ENCODE measurements around the gene GALK1.
"Not testable (repeated sequence)": the region's sequence is repeated elsewhere in the genome, so short reads cannot be mapped to it uniquely, and the experiment has no call there.

GALK1 gene

GRCh38 chr17:75759978-75760640 is 4.9 kb downstream of the GALK1 start:
- H3K4me3 ChIP-seq (ENCODE audit: low read length); H3K9ac ChIP-seq (ENCODE audit: low read depth, low read length); H3K27me3 ChIP-seq (ENCODE audit: control insufficient read depth, insufficient read depth, low read length); H3K9me3 ChIP-seq (replicated peaks; ENCODE audit: low read length); H3K36me3 ChIP-seq (ENCODE audit: insufficient read depth, low read length); H3K4me2 ChIP-seq (ENCODE audit: low read length): not testable (repeated sequence)
- peaks cover 25% of the 10 kb centered on the region for H3K4me1 ChIP-seq (ENCODE audit: control insufficient read depth, insufficient read depth, low read length)

GRCh38 chr17:75759457-75759856 is 5.5 kb downstream of the GALK1 start:
- no peaks in the 10 kb centered on the region for H3K36me3 ChIP-seq (ENCODE audit: insufficient read depth, low read length)
- no peak overlapping the region for H3K4me3 ChIP-seq (ENCODE audit: low read length)
- H3K9ac ChIP-seq (ENCODE audit: low read depth, low read length): no peak overlapping the region

GRCh38 chr17:75758131-75758905 is 6.7 kb downstream of the GALK1 start:
- no peak overlapping the region for H3K9ac ChIP-seq (ENCODE audit: low read depth, low read length)
- H3K4me1 ChIP-seq (ENCODE audit: control insufficient read depth, insufficient read depth, low read length): peaks cover 26% of the 10 kb centered on the region
- H3K4me2 ChIP-seq (ENCODE audit: low read length): no peak overlapping the region
- no peaks in the 10 kb centered on the region for H3K9me3 ChIP-seq (replicated peaks; ENCODE audit: low read length)
- H3K36me3 ChIP-seq (ENCODE audit: insufficient read depth, low read length): no peaks in the 10 kb centered on the region
- H3K4me3 ChIP-seq (ENCODE audit: low read length): no peak overlapping the region
- H3K27me3 ChIP-seq (ENCODE audit: control insufficient read depth, insufficient read depth, low read length): no peaks in the 10 kb centered on the region

More at GRCh38 chr17:75759457-75759856, 5.5 kb downstream of the GALK1 start:
- no peak overlapping the region for H3K4me2 ChIP-seq (ENCODE audit: low read length)
- H3K27me3 ChIP-seq (ENCODE audit: control insufficient read depth, insufficient read depth, low read length): no peaks in the 10 kb centered on the region
- no peaks in the 10 kb centered on the region for H3K9me3 ChIP-seq (replicated peaks; ENCODE audit: low read length)
- H3K4me1 ChIP-seq (ENCODE audit: control insufficient read depth, insufficient read depth, low read length): peaks cover 27% of the 10 kb centered on the region

- Histone ChIP-seq H3K36me3 (ENCODE audit: insufficient read depth, low read length) (no peaks in the 10 kb centered on the region), H3K4me2 (ENCODE audit: low read length) (no peak overlapping the region), H3K27me3 (ENCODE audit: control insufficient read depth, insufficient read depth, low read length) (peaks cover 6% of the 10 kb centered on the region), H3K4me1 (ENCODE audit: control insufficient read depth, insufficient read depth, low read length) (peaks cover 28% of the 10 kb centered on the region), H3K4me3 (ENCODE audit: low read length) (no peak overlapping the region), H3K9ac (ENCODE audit: low read depth, low read length) (no peak overlapping the region), H3K9me3 (replicated peaks; ENCODE audit: low read length) (no peaks in the 10 kb centered on the region)
Observed at GRCh38 chr17:75757086-75757681, 7.8 kb downstream of the GALK1 start.

GRCh38 chr17:75756451-75757085 is 8.4 kb downstream of the GALK1 start:
- H3K9ac ChIP-seq (ENCODE audit: low read depth, low read length): no peak overlapping the region
- peaks cover 6% of the 10 kb centered on the region for H3K27me3 ChIP-seq (ENCODE audit: control insufficient read depth, insufficient read depth, low read length)
- H3K4me2 ChIP-seq (ENCODE audit: low read length): no peak overlapping the region
- H3K4me3 ChIP-seq (ENCODE audit: low read length): no peak overlapping the region
- H3K36me3 ChIP-seq (ENCODE audit: insufficient read depth, low read length): no peaks in the 10 kb centered on the region
- H3K4me1 ChIP-seq (ENCODE audit: control insufficient read depth, insufficient read depth, low read length): peaks cover 28% of the 10 kb centered on the region
- H3K9me3 ChIP-seq (replicated peaks; ENCODE audit: low read length): no peaks in the 10 kb centered on the region

GRCh38 chr17:75755990-75756389 is 9.0 kb downstream of the GALK1 start:
- no peaks in the 10 kb centered on the region for H3K36me3 ChIP-seq (ENCODE audit: insufficient read depth, low read length)
- H3K27me3 ChIP-seq (ENCODE audit: control insufficient read depth, insufficient read depth, low read length): peaks cover 6% of the 10 kb centered on the region
- H3K4me3 ChIP-seq (ENCODE audit: low read length): no peak overlapping the region
- no peak overlapping the region for H3K9ac ChIP-seq (ENCODE audit: low read depth, low read length)
- peak overlapping the region; percentile 1 for H3K4me2 ChIP-seq (ENCODE audit: low read length)
- peaks cover 28% of the 10 kb centered on the region for H3K4me1 ChIP-seq (ENCODE audit: control insufficient read depth, insufficient read depth, low read length)
- H3K9me3 ChIP-seq (replicated peaks; ENCODE audit: low read length): no peaks in the 10 kb centered on the region

- Histone ChIP-seq H3K4me3 (ENCODE audit: low read length) (no peak overlapping the region), H3K27me3 (ENCODE audit: control insufficient read depth, insufficient read depth, low read length) (peaks cover 6% of the 10 kb centered on the region), H3K36me3 (ENCODE audit: insufficient read depth, low read length) (no peaks in the 10 kb centered on the region), H3K9ac (ENCODE audit: low read depth, low read length) (no peak overlapping the region), H3K4me2 (ENCODE audit: low read length) (peak overlapping the region; percentile 1), H3K4me1 (ENCODE audit: control insufficient read depth, insufficient read depth, low read length) (peaks cover 28% of the 10 kb centered on the region), H3K9me3 (replicated peaks; ENCODE audit: low read length) (no peaks in the 10 kb centered on the region)
Observed at GRCh38 chr17:75755205-75755901, 9.6 kb downstream of the GALK1 start.

GRCh38 chr17:75754378-75755204 is 10.4 kb downstream of the GALK1 start:
- Histone ChIP-seq H3K4me1 (ENCODE audit: control insufficient read depth, insufficient read depth, low read length) (peaks cover 31% of the 10 kb centered on the region), H3K36me3 (ENCODE audit: insufficient read depth, low read length) (no peaks in the 10 kb centered on the region), H3K4me3 (ENCODE audit: low read length) (peak overlapping the region; percentile 70), H3K4me2 (ENCODE audit: low read length) (no peak overlapping the region), H3K9me3 (replicated peaks; ENCODE audit: low read length) (no peaks in the 10 kb centered on the region), H3K9ac (ENCODE audit: low read depth, low read length) (peak overlapping the region; percentile 67), H3K27me3 (ENCODE audit: control insufficient read depth, insufficient read depth, low read length) (peaks cover 6% of the 10 kb centered on the region)

- Histone ChIP-seq H3K9ac (ENCODE audit: low read depth, low read length) (peak overlapping the region; percentile 67), H3K36me3 (ENCODE audit: insufficient read depth, low read length) (no peaks in the 10 kb centered on the region), H3K4me3 (ENCODE audit: low read length) (peak overlapping the region; percentile 70), H3K9me3 (replicated peaks; ENCODE audit: low read length) (no peaks in the 10 kb centered on the region), H3K27me3 (ENCODE audit: control insufficient read depth, insufficient read depth, low read length) (peaks cover 6% of the 10 kb centered on the region), H3K4me1 (ENCODE audit: control insufficient read depth, insufficient read depth, low read length) (peaks cover 32% of the 10 kb centered on the region), H3K4me2 (ENCODE audit: low read length) (peak overlapping the region; percentile 93)
Observed at GRCh38 chr17:75753514-75754377, 11.2 kb downstream of the GALK1 start.
